ENCODE measurements around the gene TECTA.
"Not testable (repeated sequence)": the region's sequence is repeated elsewhere in the genome, so short reads cannot be mapped to it uniquely, and the experiment has no call there.

The TECTA gene

GRCh38 chr11:121229495-121230215, 128.6 kb downstream of the TECTA start:
- no peak for DNase-seq (ENCODE audit: low read depth)

- no peak for DNase-seq (ENCODE audit: low read depth)
Observed at GRCh38 chr11:121231576-121232278, 130.7 kb downstream of the TECTA start.

DNA sequence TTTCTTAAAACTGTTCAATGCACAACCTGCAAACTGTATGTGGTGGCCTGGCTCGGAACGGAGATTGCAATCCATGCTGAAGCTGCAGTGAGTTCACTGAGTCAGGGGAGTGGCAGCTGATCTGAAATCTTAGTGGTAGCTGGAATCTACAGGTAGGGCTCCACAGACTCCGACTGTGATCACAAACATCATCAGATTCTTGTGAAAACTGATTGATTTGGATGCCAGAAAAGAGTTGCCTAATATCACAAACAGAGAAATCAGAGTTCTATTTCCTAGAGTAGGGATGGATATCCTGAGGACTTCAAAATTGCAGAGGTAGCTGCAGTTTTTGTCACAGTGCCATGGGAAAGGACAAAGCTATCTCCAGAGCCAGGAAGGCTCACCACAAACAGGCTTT, 134.0 kb downstream of the TECTA start:
- DNase-seq (ENCODE audit: low read depth), result no peak

- DNase-seq (ENCODE audit: low read depth), result no peak
Observed at GRCh38 chr11:121236115-121237001, 135.3 kb downstream of the TECTA start.

GRCh38 chr11:121237247-121237646, 136.2 kb downstream of the TECTA start:
- DNase-seq (ENCODE audit: low read depth), result not testable (repeated sequence)

GRCh38 chr11:121237686-121238658, 136.9 kb downstream of the TECTA start:
- DNase-seq (ENCODE audit: low read depth), result peak; percentile 30

DNA sequence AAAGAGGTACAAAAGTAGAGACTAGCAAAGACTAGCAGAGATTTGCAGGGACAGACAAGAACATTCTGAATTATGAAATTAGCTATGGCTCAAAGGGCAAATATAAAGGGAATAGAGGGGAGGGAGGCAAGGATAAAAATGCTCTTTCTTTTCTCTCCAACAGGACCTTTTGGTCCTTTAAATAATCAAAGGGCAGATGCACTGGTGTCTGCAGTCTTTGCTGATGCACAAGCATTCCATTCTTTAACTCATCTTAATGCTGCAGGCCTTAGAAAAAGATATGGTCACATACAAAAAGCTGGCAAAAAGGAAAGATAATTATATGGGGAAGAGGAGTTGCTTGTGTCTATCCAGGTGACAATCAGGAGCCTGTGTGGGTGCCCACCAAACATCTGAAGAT, 137.9 kb downstream of the TECTA start:
- DNase-seq (ENCODE audit: low read depth), result no peak

DNA sequence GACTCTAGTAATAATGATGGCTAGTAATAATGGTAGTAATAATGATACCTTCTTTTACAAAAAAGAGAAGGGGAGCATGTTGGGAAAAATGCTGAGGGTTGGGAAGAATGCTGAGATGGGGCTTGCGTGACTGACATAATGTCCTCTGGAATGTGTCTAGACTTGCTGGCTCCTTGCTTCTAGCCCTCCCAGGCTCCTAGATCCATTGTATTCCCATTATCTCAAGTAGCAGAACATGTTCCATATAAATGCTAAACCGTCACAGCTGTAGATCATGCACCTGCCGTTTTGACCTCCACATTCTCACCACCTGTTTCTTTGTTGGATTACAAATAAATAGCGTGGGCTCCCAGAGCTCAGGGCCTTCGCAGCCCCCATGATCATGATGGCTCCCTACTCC, 139.0 kb downstream of the TECTA start:
- DNase-seq (ENCODE audit: low read depth), result not testable (repeated sequence)

DNA sequence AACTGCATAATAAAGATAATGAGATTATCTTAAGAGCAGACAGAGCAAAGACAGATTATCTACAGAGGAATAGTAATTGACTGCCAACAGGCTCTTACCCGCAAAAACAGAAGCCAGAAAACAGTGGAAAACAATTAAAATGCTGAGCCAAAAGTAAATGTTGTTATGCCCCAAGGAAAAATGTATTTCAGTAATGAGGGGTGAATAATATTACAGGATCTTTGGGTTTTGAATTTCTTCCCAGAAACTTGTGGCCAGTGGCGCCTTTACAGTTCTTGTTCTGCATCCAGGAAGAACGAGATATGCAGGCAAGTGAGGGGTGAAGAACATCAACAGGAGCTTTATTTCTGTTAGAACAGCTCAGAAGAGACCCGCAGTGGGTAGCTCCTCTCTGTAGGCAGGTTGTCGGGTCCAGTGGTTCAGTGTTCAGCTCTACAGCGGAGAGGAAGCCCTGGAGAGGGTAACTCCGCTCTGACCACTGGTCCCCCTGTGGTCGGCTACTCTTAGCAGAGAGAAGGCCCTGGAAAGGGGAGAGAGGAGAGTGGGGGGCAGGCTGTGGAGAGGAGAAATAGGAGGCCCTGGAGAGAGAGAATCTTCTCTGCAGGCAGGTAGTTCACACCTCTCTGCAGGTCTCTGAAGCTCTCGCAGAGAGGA, 139.7 kb downstream of the TECTA start:
- peak; percentile 37 for DNase-seq (ENCODE audit: low read depth)

Data from GM04503 (cell line).